H1 (cell line): ENCODE measurements around the gene MPHOSPH9. TPM values are rescaled to one million over a fixed set of nuclear protein-coding genes. Genes with fewer than 3 reads are reported as not detected.

Experiments used
- CTCF ChIA-PET: fragments of 300-600 bp; sonication (Branson Sonifier 250); formaldehyde crosslinking; loops from one replicate; lab custom pipeline; 2021; ENCODE audit not compliant: partially characterized antibody; lab: Charles Lee
- POLR2A ChIA-PET: fragments of 300-600 bp; sonication (Branson Sonifier 250); formaldehyde crosslinking; loops from one replicate; lab custom pipeline; 2021; ENCODE audit warnings: inconsistent platforms; ENCODE audit not compliant: partially characterized antibody; lab: Charles Lee
- DNase-seq, 2 experiments: peaks; one replicate each; pipeline versions ENCODE4 v3.0.0 to v3.0.0-alpha.2; 2010 to 2022; ENCODE audit warnings: low spot score in 2 of 2, low read depth in 1 of 2, mixed read lengths in 1 of 2
- FAIRE-seq: peaks from 2 replicates; lab custom pipeline; 2011; peaks lifted over from hg19 to GRCh38; lab: Jason Lieb, UNC
- H2AFZ ChIP-seq: 2 replicates; pipeline ENCODE4 v1.8.1; 2012; ENCODE audit warnings: low read length, inconsistent platforms
- H2AK5ac ChIP-seq: 2 replicates; pipeline ENCODE4 v1.6.1; 2013; ENCODE audit warnings: low read depth, low read length
- H2BK120ac ChIP-seq: replicated peaks from 2 replicates; pipeline ENCODE3; 2013; ENCODE audit warnings: low read depth, low read length, inconsistent platforms
- H2BK12ac ChIP-seq: 2 replicates; pipeline ENCODE4 v1.6.1; 2013; ENCODE audit warnings: low read depth, low read length
- H2BK15ac ChIP-seq: 2 replicates; pipeline ENCODE4 v1.6.1; 2013; ENCODE audit warnings: low read length
- H2BK20ac ChIP-seq: 2 replicates; pipeline ENCODE4 v1.6.1; 2013; ENCODE audit warnings: low read length
- H2BK5ac ChIP-seq: 2 replicates; pipeline ENCODE4 v1.6.1; 2013; ENCODE audit warnings: low read depth, low read length
- H3K14ac ChIP-seq: 2 replicates; pipeline ENCODE4 v1.6.1; 2013; ENCODE audit warnings: inconsistent platforms; ENCODE audit not compliant: insufficient read length
- H3K18ac ChIP-seq: 2 replicates; pipeline ENCODE4 v1.6.1; 2013; ENCODE audit warnings: low read length; ENCODE audit errors: extremely low read depth
- H3K23ac ChIP-seq: 2 replicates; pipeline ENCODE4 v1.6.1; 2013; ENCODE audit warnings: inconsistent platforms; ENCODE audit not compliant: insufficient read length
- H3K23me2 ChIP-seq: 2 replicates; pipeline ENCODE4 v1.6.1; 2013; ENCODE audit warnings: low read depth, low read length
- H3K27ac ChIP-seq: 2 replicates; pipeline ENCODE4 v1.6.1; 2011; ENCODE audit warnings: low read depth, low read length, inconsistent platforms
- H3K27me3 ChIP-seq, 4 experiments: replicated peaks in 1 of 4; 1 replicate in 1 of 4; 2 replicates in 3 of 4; pipeline versions ENCODE4 v1.6.1 to v1.8.1; 2011 to 2013; ENCODE audit warnings: low read length in 3 of 4, mild to moderate bottlenecking in 3 of 4, inconsistent platforms in 2 of 4, mixed read lengths in 2 of 4, moderate library complexity in 1 of 4; ENCODE audit not compliant: control insufficient read depth in 3 of 4, insufficient read depth in 3 of 4; ENCODE audit errors: extremely low read depth in 1 of 4
- H3K36me3 ChIP-seq, 4 experiments: 2 replicates each; pipeline versions ENCODE4 v1.6.1 to v1.8.1; 2011 to 2013; ENCODE audit warnings: mild to moderate bottlenecking in 4 of 4, low read length in 3 of 4, moderate library complexity in 2 of 4, control low read depth in 1 of 4, inconsistent platforms in 1 of 4; ENCODE audit not compliant: insufficient read depth in 4 of 4, control insufficient read depth in 2 of 4
- H3K4ac ChIP-seq: replicated peaks from 2 replicates; pipeline ENCODE3; 2013; ENCODE audit warnings: low read length, low read depth, mixed read lengths, inconsistent platforms; ENCODE audit not compliant: insufficient read length
- H3K4me1 ChIP-seq, 4 experiments: replicated peaks in 1 of 4; 1 replicate in 1 of 4; 2 replicates in 3 of 4; pipeline versions ENCODE4 v1.6.1 to v1.8.1; 2011 to 2013; ENCODE audit warnings: low read length in 3 of 4, inconsistent platforms in 2 of 4, mixed read lengths in 1 of 4; ENCODE audit not compliant: insufficient read depth in 4 of 4, control insufficient read depth in 3 of 4
- H3K4me2 ChIP-seq, 2 experiments: 2 replicates each; pipeline versions ENCODE4 v1.6.1 to v1.8.1; 2011 to 2013; ENCODE audit warnings: low read depth in 2 of 2, low read length in 2 of 2, control low read depth in 1 of 2, inconsistent platforms in 1 of 2, mild to moderate bottlenecking in 1 of 2; ENCODE audit not compliant: insufficient read depth in 1 of 2
- H3K4me3 ChIP-seq, 4 experiments: fragments of 200-600, 300-600 bp in 1 of 4; sonication (generic), shearing (Covaris generic), sonication (Bioruptor Twin) in 1 of 4; 2 replicates each; pipeline versions ENCODE4 v1.5.1 to v1.8.1; 2011 to 2016; ENCODE audit warnings: low read length in 4 of 4, low read depth in 3 of 4, control low read depth in 2 of 4, inconsistent platforms in 2 of 4, mild to moderate bottlenecking in 2 of 4, mixed read lengths in 1 of 4, moderate library complexity in 1 of 4; ENCODE audit not compliant: insufficient read depth in 2 of 4; ENCODE audit errors: extremely low read depth in 1 of 4
- H3K56ac ChIP-seq: replicated peaks from 2 replicates; pipeline ENCODE3; 2013; ENCODE audit warnings: low read depth, mild to moderate bottlenecking, mixed read lengths, low read length, inconsistent platforms; ENCODE audit not compliant: insufficient read length
- H3K79me1 ChIP-seq: 2 replicates; pipeline ENCODE4 v1.6.1; 2013; ENCODE audit warnings: low read depth, low read length, control low read depth
- H3K79me2 ChIP-seq, 2 experiments: 2 replicates each; pipeline versions ENCODE4 v1.6.1 to v1.8.1; 2012 to 2013; ENCODE audit warnings: low read length in 2 of 2, mild to moderate bottlenecking in 2 of 2, inconsistent platforms in 1 of 2; ENCODE audit not compliant: insufficient read depth in 2 of 2, control insufficient read depth in 1 of 2
- H3K9ac ChIP-seq, 4 experiments: replicated peaks in 1 of 4; 1 replicate in 1 of 4; 2 replicates in 3 of 4; pipeline versions ENCODE4 v1.6.1 to v1.8.1; 2011 to 2013; ENCODE audit warnings: low read depth in 3 of 4, low read length in 3 of 4, control low read depth in 2 of 4, mild to moderate bottlenecking in 2 of 4, moderate library complexity in 2 of 4, inconsistent platforms in 1 of 4; ENCODE audit errors: extremely low read depth in 1 of 4
- H3K9me3 ChIP-seq, 2 experiments: 2 replicates each; pipeline versions ENCODE4 v1.6.1 to v1.8.1; 2012 to 2013; ENCODE audit warnings: mild to moderate bottlenecking in 2 of 2, moderate library complexity in 2 of 2, control low read depth in 1 of 2, inconsistent platforms in 1 of 2, low read depth in 1 of 2, low read length in 1 of 2, mixed read lengths in 1 of 2; ENCODE audit not compliant: insufficient read depth in 2 of 2
- H4K20me1 ChIP-seq, 2 experiments: replicated peaks in 1 of 2; 2 replicates each; pipeline versions ENCODE3 to v1.8.1; 2011 to 2013; ENCODE audit warnings: inconsistent platforms in 2 of 2, low read length in 2 of 2, mild to moderate bottlenecking in 1 of 2; ENCODE audit not compliant: insufficient read depth in 2 of 2, control insufficient read depth in 1 of 2
- H4K5ac ChIP-seq: 2 replicates; pipeline ENCODE4 v1.6.1; 2013; ENCODE audit warnings: low read length, low read depth, mixed read lengths, inconsistent platforms; ENCODE audit not compliant: insufficient read length
- H4K8ac ChIP-seq: 2 replicates; pipeline ENCODE4 v1.8.0; 2013; ENCODE audit warnings: mild to moderate bottlenecking, moderate library complexity, low read length, inconsistent platforms; ENCODE audit not compliant: insufficient read depth; ENCODE audit errors: extremely low read depth
- H4K91ac ChIP-seq: replicated peaks from 2 replicates; pipeline ENCODE3; 2013; ENCODE audit warnings: low read length, mixed read lengths, inconsistent platforms; ENCODE audit not compliant: insufficient read length
- CBX8 ChIP-seq: fragments of 300-800, 300-1000 bp; sonication (generic); IDR thresholded peaks from 2 replicates; pipeline ENCODE4 v1.7.1; 2016; ENCODE audit warnings: low read depth, low read length, borderline replicate concordance
- FOSL1 ChIP-seq: IDR thresholded peaks from 2 replicates; pipeline ENCODE4 v1.6.1; 2011; ENCODE audit warnings: mild to moderate bottlenecking, low read depth, low read length, moderate library complexity; ENCODE audit not compliant: insufficient read depth
- HDAC2 ChIP-seq, 2 experiments: fragments of 300-600 bp in 1 of 2; sonication (generic) in 1 of 2; IDR thresholded peaks; 2 replicates each; pipeline ENCODE4 v1.6.1; 2011 to 2012; ENCODE audit warnings: low read depth in 2 of 2, low read length in 2 of 2, mild to moderate bottlenecking in 2 of 2, moderate library complexity in 2 of 2, borderline replicate concordance in 1 of 2, inconsistent platforms in 1 of 2
- POLR2A ChIP-seq, 2 experiments: IDR thresholded peaks; 1 replicate in 1 of 2; 2 replicates in 1 of 2; pipeline ENCODE4 v1.6.1; 2011; ENCODE audit warnings: low read depth in 2 of 2, low read length in 2 of 2, mild to moderate bottlenecking in 2 of 2; ENCODE audit errors: control extremely low read depth in 1 of 2
- POLR2AphosphoS5 ChIP-seq: IDR thresholded peaks from 2 replicates; pipeline ENCODE4 v1.6.1; 2011; ENCODE audit warnings: low read depth, low read length
- RFX5 ChIP-seq: IDR thresholded peaks from 2 replicates; pipeline ENCODE4 v1.6.1; 2011; ENCODE audit warnings: low read depth, low read length, improper control_type of control experiment, borderline replicate concordance
- RXRA ChIP-seq: IDR thresholded peaks from 2 replicates; pipeline ENCODE4 v1.6.1; 2011; ENCODE audit warnings: low read depth, mild to moderate bottlenecking, low read length, moderate library complexity; ENCODE audit not compliant: insufficient read depth
- SAP30 ChIP-seq: fragments of 300-600 bp; sonication (generic); IDR thresholded peaks from 2 replicates; pipeline ENCODE4 v1.7.1; 2012; ENCODE audit warnings: low read length, moderate library complexity, mild to moderate bottlenecking, inconsistent platforms; ENCODE audit not compliant: insufficient read depth, insufficient replicate concordance
- WGBS, 2 experiments: shearing (Covaris generic) in 1 of 2; methylation state at CpG; one replicate each; pipeline versions ENCODE4 v1.1.6 to v1.1.7; 2013 to 2015; ENCODE audit warnings: low lambda C conversion rate in 2 of 2, mixed read lengths in 2 of 2, inconsistent platforms in 1 of 2, low coverage in 1 of 2, missing lambda C conversion rate in 1 of 2; ENCODE audit not compliant: insufficient replicate concordance in 2 of 2, insufficient coverage in 1 of 2, insufficient read length in 1 of 2; ENCODE audit errors: extremely low coverage in 1 of 2, missing lambda C conversion rate in 1 of 2; 5-methylcytosine and 5-hydroxymethylcytosine counted together
- polyA plus RNA-seq, 7 experiments: library from polyadenylated mRNA; depleted of rRNA in 3 of 7; stranded (reverse) in 5 of 7; unstranded in 2 of 7; fragments of >200 nt in 5 of 7; fragments of 200-250 nt in 2 of 7; gene quantifications; 1 replicate in 5 of 7; 2 replicates in 1 of 7; 4 replicates in 1 of 7; pipeline versions ENCODE4 v1.2.1 to v1.2.3, GENCODE V29; 2011 to 2013; ENCODE audit warnings: missing spikeins in 2 of 7, mixed read lengths in 2 of 7
- total RNA-seq: library from RNA; stranded (reverse); fragmentation: NEBNext Ultra II Directional; extraction: Animal tissue kit (Norgen Biotek cat#: 25700); gene quantifications from 2 replicates; pipeline ENCODE4 v1.2.1, GENCODE V29; 2021

Gene MPHOSPH9
- total and polyA plus RNA-seq, 2 of the 8 experiments (the other 6 are each of a cell fraction or from before 2014, with no cell fraction given) = 8.8 to 48.8 TPM

- no peaks in the 10 kb centered on the region for H3K27me3 ChIP-seq
- H3K23me2 ChIP-seq = peaks cover 9% of the 10 kb centered on the region
- H3K18ac ChIP-seq = peak overlapping the region; percentile 93
- H2BK15ac ChIP-seq = peak overlapping the region; percentile 61; the same call in 1 of the 2 replicates
- peaks cover 0 to 17% (median 10%) of the 10 kb centered on the region in 4 experiments; a peak in 6 of 8 replicates for H3K36me3 ChIP-seq
- H2BK20ac ChIP-seq = no peak overlapping the region
- peak overlapping the region; percentile 55 for H3K4ac ChIP-seq
- TF ChIP-seq POLR2A (IDR thresholded peaks at IDR 0.05; ENCODE audit: control extremely low read depth in 1 of 2, low read depth in 2 of 2, low read length in 2 of 2) (peak in 1 of 2 experiments; percentile 67; a peak in 2 of 3 replicates), POLR2AphosphoS5 (0 out of 2 replicates have a peak, but pooled peaks have one; percentile 13), FOSL1 (no peak), CBX8 (no peak), RXRA (no peak), SAP30 (peak; percentile 21), RFX5 (peak; percentile 39; the same call in 1 of the 2 replicates), HDAC2 (IDR thresholded peaks at IDR 0.05; ENCODE audit: borderline replicate concordance in 1 of 2, low read depth in 2 of 2, low read length in 2 of 2) (0 out of 4 replicates have a peak, but pooled peaks of 1 of the 2 experiments have one; percentile 3)
- no peak overlapping the region for H3K14ac ChIP-seq
- H4K5ac ChIP-seq = peak overlapping the region; percentile 77
- no peak for FAIRE-seq
- H3K79me1 ChIP-seq = peaks cover 6% of the 10 kb centered on the region
- DNase-seq = peak in 1 of 2 experiments; percentile 60
- peak overlapping the region; percentile 82; the same call in 1 of the 2 replicates for H4K8ac ChIP-seq
- H3K4me3 ChIP-seq = peak overlapping the region; percentile 75 to 94 (median 88)
- H3K23ac ChIP-seq = no peak overlapping the region
- peak overlapping the region; percentile 59 to 92 (median 89) for H3K9ac ChIP-seq
- H3K4me2 ChIP-seq = peak overlapping the region; percentile 93 to 96
- H4K20me1 ChIP-seq = peaks cover 8% of the 10 kb centered on the region in 2 experiments
- H2BK120ac ChIP-seq = no peak overlapping the region
- H3K9me3 ChIP-seq = no peaks in the 10 kb centered on the region
- peak overlapping the region; percentile 88 for H2BK5ac ChIP-seq
- H2BK12ac ChIP-seq = 0 out of 2 replicates have a peak overlapping the region, but pooled peaks have one; percentile 12
- peak overlapping the region; percentile 85 for H3K27ac ChIP-seq
- peaks cover 0 to 55% of the 10 kb centered on the region in 2 experiments; a peak in 2 of 4 replicates for H3K79me2 ChIP-seq
- ChIA-PET POLR2A (interaction anchor here (0.6 to 5.2 kb wide), 26 partner anchors 8 to 332 kb away, joined by 3 to 42 read pairs (median 4); partner anchors contain the start of genes DDX55, KMT5A, MPHOSPH9 and MTRFR), CTCF (interaction anchor here (0.6 to 1.3 kb wide), 7 partner anchors 10 to 403 kb away, joined by 3 to 4 read pairs (median 3); partner anchors contain the start of gene MTRFR)
- peaks cover 2 to 17% (median 13%) of the 10 kb centered on the region in 4 experiments for H3K4me1 ChIP-seq
- H2AK5ac ChIP-seq = 0 out of 2 replicates have a peak overlapping the region, but pooled peaks have one; percentile 71
- peak overlapping the region; percentile 83 for H3K56ac ChIP-seq
- no peak overlapping the region for H2AFZ ChIP-seq
- H4K91ac ChIP-seq = peak overlapping the region; percentile 86
- WGBS, 2 experiments = 1% methylated on average over 6 of the region's 7 CpGs; no CpG with 5 or more reads in 1 of the 2 experiments
Measured at GRCh38 chr12:123269896-123270213, 36.9 kb upstream of the MPHOSPH9 start.
